HG02798 (cell line): ENCODE results near the gene ZNF524.

Source experiments
- ATAC-seq: cut with Tn5 transposase; IDR thresholded peaks from one replicate; pipeline ENCODE4 v1.9.1; 2021; ENCODE audit warnings: mild to moderate bottlenecking; ENCODE audit not compliant: unreplicated experiment, poor library complexity

Gene ZNF524

GRCh38 chr19:55617426-55617825, 17.3 kb downstream of the ZNF524 start:
- no peak for ATAC-seq

- no peak for ATAC-seq
Measured at GRCh38 chr19:55618426-55618825, 18.3 kb downstream of the ZNF524 start.

GRCh38 chr19:55619286-55619685, 19.2 kb downstream of the ZNF524 start:
- no peak for ATAC-seq

GRCh38 chr19:55620410-55621204, 20.5 kb downstream of the ZNF524 start:
- no peak for ATAC-seq

- ATAC-seq, result no peak
Measured at GRCh38 chr19:55621205-55621672, 21.2 kb downstream of the ZNF524 start.

GRCh38 chr19:55621673-55622231, 21.7 kb downstream of the ZNF524 start:
- ATAC-seq, result no peak

- no peak for ATAC-seq
Measured at GRCh38 chr19:55622242-55622969, 22.3 kb downstream of the ZNF524 start.

GRCh38 chr19:55623130-55623529, 23.0 kb downstream of the ZNF524 start:
- ATAC-seq, result no peak

- no peak for ATAC-seq
Measured at GRCh38 chr19:55623561-55623960, 23.5 kb downstream of the ZNF524 start.

- ATAC-seq, result peak; percentile 90
Measured at GRCh38 chr19:55624109-55625003, 24.3 kb downstream of the ZNF524 start, which contains the start of gene ZNF784. TSS of gene ZNF784 (minus strand) at chr19:55624566. CDS start at chr19:55624561, 5 bp downstream.

- ATAC-seq, result no peak
Measured at GRCh38 chr19:55625004-55625326, 24.9 kb downstream of the ZNF524 start.

GRCh38 chr19:55626350-55626749, 26.3 kb downstream of the ZNF524 start:
- no peak for ATAC-seq

GRCh38 chr19:55632463-55632834, 32.4 kb downstream of the ZNF524 start:
- peak; percentile 40 for ATAC-seq

GRCh38 chr19:55633861-55634260, 33.8 kb downstream of the ZNF524 start:
- no peak for ATAC-seq

GRCh38 chr19:55635334-55635717, 35.2 kb downstream of the ZNF524 start:
- no peak for ATAC-seq

- ATAC-seq, result no peak
Measured at GRCh38 chr19:55635856-55636440, 35.9 kb downstream of the ZNF524 start.

GRCh38 chr19:55636723-55637122, 36.6 kb downstream of the ZNF524 start:
- ATAC-seq, result no peak

GRCh38 chr19:55637534-55637933, 37.4 kb downstream of the ZNF524 start:
- ATAC-seq, result no peak

- ATAC-seq, result no peak
Measured at GRCh38 chr19:55638864-55639359, 38.8 kb downstream of the ZNF524 start.
